ENCODE data around the gene PRSS56. TPM values are rescaled to one million over a fixed set of nuclear protein-coding genes. Genes with fewer than 3 reads are reported as not detected.

Gene PRSS56
- polyA plus RNA-seq, 1 experiment, result not detected

GRCh38 chr2:232511336-232511890 lies 8.8 kb upstream of the PRSS56 start:
- ChIA-PET POLR2A (no interaction called here), CTCF (interaction anchor here (2.1 kb wide), 1 partner anchor 10 kb away, joined by 6 read pairs; no protein-coding TSS in a partner anchor)
- Histone ChIP-seq H3K27ac (ENCODE audit: low read depth, low read length) (no peak overlapping the region), H3K4me3 (ENCODE audit: low read depth, low read length) (no peak overlapping the region), H3K27me3 (ENCODE audit: control insufficient read depth, insufficient read depth, low read length) (peaks cover 28% of the 10 kb centered on the region), H3K9me3 (ENCODE audit: control insufficient read depth, insufficient read depth, low read length) (no peaks in the 10 kb centered on the region)
- DNase-seq (ENCODE audit: low read depth, low spot score), result no peak
- no peak for TF ChIP-seq CTCF (IDR thresholded peaks at IDR 0.05; ENCODE audit: low read depth, low read length)

GRCh38 chr2:232512602-232513001 lies 7.6 kb upstream of the PRSS56 start:
- H3K4me3 ChIP-seq (ENCODE audit: low read depth, low read length), result no peak overlapping the region
- no peak for DNase-seq (ENCODE audit: low read depth, low spot score)
- no peak overlapping the region for H3K27ac ChIP-seq (ENCODE audit: low read depth, low read length)
- no peaks in the 10 kb centered on the region for H3K9me3 ChIP-seq (ENCODE audit: control insufficient read depth, insufficient read depth, low read length)
- H3K27me3 ChIP-seq (ENCODE audit: control insufficient read depth, insufficient read depth, low read length), result peaks cover 24% of the 10 kb centered on the region
- POLR2A ChIA-PET, result no interaction called here
- no peak for TF ChIP-seq CTCF (IDR thresholded peaks at IDR 0.05; ENCODE audit: low read depth, low read length)
- CTCF ChIA-PET, result no interaction called here

GRCh38 chr2:232513353-232513752 lies 6.8 kb upstream of the PRSS56 start:
- POLR2A ChIA-PET, result no interaction called here

GRCh38 chr2:232515639-232516038 lies 4.5 kb upstream of the PRSS56 start:
- POLR2A ChIA-PET, result no interaction called here
- CTCF ChIA-PET, result interaction anchor here (0.6 to 1.1 kb wide), 4 partner anchors 71 to 620 kb away, joined by 3 to 4 read pairs (median 3); no protein-coding TSS in a partner anchor
- no peak for TF ChIP-seq CTCF (IDR thresholded peaks at IDR 0.05; ENCODE audit: low read depth, low read length)
- H3K27ac ChIP-seq (ENCODE audit: low read depth, low read length), result no peak overlapping the region
- H3K4me3 ChIP-seq (ENCODE audit: low read depth, low read length), result no peak overlapping the region
- H3K9me3 ChIP-seq (ENCODE audit: control insufficient read depth, insufficient read depth, low read length), result no peaks in the 10 kb centered on the region
- no peak for DNase-seq (ENCODE audit: low read depth, low spot score)
- peaks cover 37% of the 10 kb centered on the region for H3K27me3 ChIP-seq (ENCODE audit: control insufficient read depth, insufficient read depth, low read length)

More at GRCh38 chr2:232513353-232513752, 6.8 kb upstream of the PRSS56 start:
- DNase-seq (ENCODE audit: low read depth, low spot score), result no peak
- peaks cover 25% of the 10 kb centered on the region for H3K27me3 ChIP-seq (ENCODE audit: control insufficient read depth, insufficient read depth, low read length)
- H3K27ac ChIP-seq (ENCODE audit: low read depth, low read length), result no peak overlapping the region
- CTCF ChIA-PET, result no interaction called here
- TF ChIP-seq CTCF (IDR thresholded peaks at IDR 0.05; ENCODE audit: low read depth, low read length), result no peak
- H3K4me3 ChIP-seq (ENCODE audit: low read depth, low read length), result no peak overlapping the region
- H3K9me3 ChIP-seq (ENCODE audit: control insufficient read depth, insufficient read depth, low read length), result no peaks in the 10 kb centered on the region

GRCh38 chr2:232516551-232516950 lies 3.6 kb upstream of the PRSS56 start:
- no peak for DNase-seq (ENCODE audit: low read depth, low spot score)
- no peak overlapping the region for H3K27ac ChIP-seq (ENCODE audit: low read depth, low read length)
- no peaks in the 10 kb centered on the region for H3K9me3 ChIP-seq (ENCODE audit: control insufficient read depth, insufficient read depth, low read length)
- H3K4me3 ChIP-seq (ENCODE audit: low read depth, low read length), result no peak overlapping the region
- H3K27me3 ChIP-seq (ENCODE audit: control insufficient read depth, insufficient read depth, low read length), result peaks cover 44% of the 10 kb centered on the region
- POLR2A ChIA-PET, result no interaction called here
- CTCF ChIA-PET, result interaction anchor here (1.1 kb wide), 1 partner anchor 72 kb away, joined by 3 read pairs; no protein-coding TSS in a partner anchor
- TF ChIP-seq CTCF (IDR thresholded peaks at IDR 0.05; ENCODE audit: low read depth, low read length), result no peak

All from AG04450 (cell line).